Natural killer cell (primary cell): ENCODE results near the gene RFPL4A. TPM values are rescaled to one million over a fixed set of nuclear protein-coding genes. Genes with fewer than 3 reads are reported as not detected.

ENCODE experiments used
- ATAC-seq, 3 donors: fragments of 150-1000 bp in 2 of 3; fragments of 200-7000 bp in 1 of 3; cut with Tn5 transposase; 1 replicate in 1 of 3; 2 replicates in 2 of 3; pipeline ENCODE4 v1.10.0; 2021; ENCODE audit warnings: mild to moderate bottlenecking in 2 of 3, moderate library complexity in 2 of 3
- DNase-seq, 2 donors: peaks; one replicate each; pipeline versions ENCODE4 v3.0.0 to v3.0.0-alpha.2; 2013 to 2021; ENCODE audit warnings: mixed read lengths in 1 of 2
- H3K27ac ChIP-seq: one replicate; pipeline ENCODE4 v1.5.1; 2013; ENCODE audit warnings: mild to moderate bottlenecking, low read length
- H3K27me3 ChIP-seq: one replicate; pipeline ENCODE4 v1.6.1; 2013; ENCODE audit warnings: low read length; ENCODE audit not compliant: control insufficient read depth, insufficient read depth
- H3K36me3 ChIP-seq: one replicate; pipeline ENCODE4 v1.6.1; 2013; ENCODE audit warnings: low read length; ENCODE audit not compliant: control insufficient read depth, insufficient read depth
- H3K4me1 ChIP-seq: one replicate; pipeline ENCODE4 v1.6.1; 2013; ENCODE audit warnings: low read length; ENCODE audit not compliant: control insufficient read depth, insufficient read depth
- H3K4me3 ChIP-seq: one replicate; pipeline ENCODE4 v1.5.1; 2013; ENCODE audit warnings: low read length
- H3K9me3 ChIP-seq: one replicate; pipeline ENCODE4 v1.6.1; 2013; ENCODE audit warnings: low read length; ENCODE audit not compliant: control insufficient read depth, insufficient read depth
- H3K27ac Mint-ChIP-seq, 2 donors: one replicate each; pipeline ENCODE4 v1.8.0; 2022; ENCODE audit warnings: mild to moderate bottlenecking in 2 of 2, mixed read lengths in 2 of 2, moderate library complexity in 1 of 2
- H3K27me3 Mint-ChIP-seq, 2 donors: one replicate each; pipeline ENCODE4 v1.8.0; 2022; ENCODE audit warnings: low read depth in 2 of 2, mixed read lengths in 2 of 2
- H3K36me3 Mint-ChIP-seq: one replicate; pipeline ENCODE4 v1.8.0; 2022; ENCODE audit warnings: mixed read lengths
- H3K4me1 Mint-ChIP-seq, 2 donors: one replicate each; pipeline ENCODE4 v1.8.0; 2022; ENCODE audit warnings: mixed read lengths in 2 of 2
- H3K4me3 Mint-ChIP-seq: one replicate; pipeline ENCODE4 v1.8.0; 2022; ENCODE audit warnings: mild to moderate bottlenecking, moderate library complexity, mixed read lengths
- H3K9me3 Mint-ChIP-seq, 2 donors: one replicate each; pipeline ENCODE4 v1.8.0; 2022; ENCODE audit warnings: mixed read lengths in 2 of 2
- CTCF ChIP-seq: fragments of 200-600 bp; IDR thresholded peaks from one replicate; pipeline ENCODE4 v1.8.0; 2022; ENCODE audit warnings: antibody characterized with exemption
- WGBS: methylation state at CpG from one replicate; pipeline ENCODE4 v1.1.7; 2013; ENCODE audit warnings: missing lambda C conversion rate; ENCODE audit not compliant: insufficient coverage; 5-methylcytosine and 5-hydroxymethylcytosine counted together
- intact Hi-C: fragments of 100-400 bp; cut with micrococcal nuclease; formaldehyde crosslinking; loops from one replicate; pipeline ENCODE4 v1.14.2; 2022
- total RNA-seq, 4 donors: library from RNA; stranded (reverse); fragments of 120-200 nt in 1 of 4; gene quantifications; one replicate each; pipeline versions ENCODE4 v1.2.3 to v1.2.4, GENCODE V29; 2013 to 2022

RFPL4A gene
- total RNA-seq, 3 donors from 2014 or later (not counting 1 experiment from before 2014, with no cell fraction given), result not detected

GRCh38 chr19:55777528-55777927 is 18.6 kb downstream of the RFPL4A start:
- H3K27me3 Mint-ChIP-seq, result peaks cover 7 to 10% of the 10 kb centered on the region in 2 donors
- ATAC-seq, result no peak

GRCh38 chr19:55778331-55778730 is 19.4 kb downstream of the RFPL4A start:
- TF ChIP-seq CTCF, result no peak
- Mint-ChIP-seq H3K4me1 (no peaks in the 10 kb centered on the region), H3K9me3 (peaks cover 2 to 3% of the 10 kb centered on the region in 2 donors), H3K27me3 (peaks cover 10 to 12% of the 10 kb centered on the region in 2 donors), H3K4me3 (no peak overlapping the region), H3K36me3 (no peaks in the 10 kb centered on the region), H3K27ac (no peak overlapping the region)
- H3K9me3 ChIP-seq, result no peaks in the 10 kb centered on the region
- no peak overlapping the region for H3K4me3 ChIP-seq
- intact Hi-C loops, result no loop called here
- no peak for ATAC-seq
- peaks cover 2% of the 10 kb centered on the region for H3K27me3 ChIP-seq
- H3K4me1 ChIP-seq, result no peaks in the 10 kb centered on the region
- DNase-seq, result no peak
- H3K27ac ChIP-seq, result no peak overlapping the region
- 87% methylated on average over 16 of the region's 16 CpGs for WGBS
- H3K36me3 ChIP-seq, result no peaks in the 10 kb centered on the region

More at GRCh38 chr19:55777528-55777927, 18.6 kb downstream of the RFPL4A start:
- H3K4me3 ChIP-seq, result no peak overlapping the region
- Mint-ChIP-seq H3K4me3 (no peak overlapping the region), H3K27ac (no peak overlapping the region), H3K9me3 (peaks cover 2 to 3% of the 10 kb centered on the region in 2 donors), H3K36me3 (no peaks in the 10 kb centered on the region), H3K4me1 (no peaks in the 10 kb centered on the region)
- H3K9me3 ChIP-seq, result no peaks in the 10 kb centered on the region
- H3K27me3 ChIP-seq, result peaks cover 2% of the 10 kb centered on the region
- no peak for TF ChIP-seq CTCF
- WGBS, result 35% methylated on average over 7 of the region's 7 CpGs
- no peaks in the 10 kb centered on the region for H3K36me3 ChIP-seq
- H3K27ac ChIP-seq, result no peak overlapping the region
- no peaks in the 10 kb centered on the region for H3K4me1 ChIP-seq
- DNase-seq, result no peak
- intact Hi-C loops, result no loop called here

- Mint-ChIP-seq H3K36me3 (no peaks in the 10 kb centered on the region), H3K4me3 (no peak overlapping the region), H3K9me3 (peaks cover 2 to 3% of the 10 kb centered on the region in 2 donors), H3K27me3 (peaks cover 9 to 10% of the 10 kb centered on the region in 2 donors), H3K4me1 (no peaks in the 10 kb centered on the region), H3K27ac (no peak overlapping the region)
- H3K4me1 ChIP-seq, result no peaks in the 10 kb centered on the region
- no peak for DNase-seq
- H3K36me3 ChIP-seq, result no peaks in the 10 kb centered on the region
- no peaks in the 10 kb centered on the region for H3K9me3 ChIP-seq
- no peak overlapping the region for H3K27ac ChIP-seq
- H3K27me3 ChIP-seq, result peaks cover 2% of the 10 kb centered on the region
- intact Hi-C loops, result no loop called here
- TF ChIP-seq CTCF, result no peak
- H3K4me3 ChIP-seq, result no peak overlapping the region
- no peak for ATAC-seq
- WGBS, result 85% methylated on average over 4 of the region's 5 CpGs
Observed at GRCh38 chr19:55781112-55781511, 22.2 kb downstream of the RFPL4A start.

- no peak for DNase-seq
- Histone ChIP-seq H3K4me1 (no peaks in the 10 kb centered on the region), H3K27me3 (no peaks in the 10 kb centered on the region), H3K36me3 (no peaks in the 10 kb centered on the region), H3K27ac (no peak overlapping the region), H3K4me3 (no peak overlapping the region), H3K9me3 (no peaks in the 10 kb centered on the region)
- TF ChIP-seq CTCF, result no peak
- Mint-ChIP-seq H3K36me3 (no peaks in the 10 kb centered on the region), H3K27me3 (peaks cover 7 to 12% of the 10 kb centered on the region in 2 donors), H3K4me3 (no peak overlapping the region), H3K4me1 (no peaks in the 10 kb centered on the region), H3K9me3 (peaks cover 3 to 4% of the 10 kb centered on the region in 2 donors), H3K27ac (no peak overlapping the region)
- WGBS, result 90% methylated on average over 10 of the region's 11 CpGs
- ATAC-seq, result no peak
- intact Hi-C loops, result no loop called here
Observed at GRCh38 chr19:55795021-55795420, 36.1 kb downstream of the RFPL4A start.
